NCI-H1417 (cell line): Measurements from ENCODE around the gene LYRM4.
"Not testable (repeated sequence)": the region's sequence is repeated elsewhere in the genome, so short reads cannot be mapped to it uniquely, and the experiment has no call there.

Experiments used
- DNase-seq, 3 experiments: peaks; one replicate each; lab custom pipeline; 2025; lab: John Stamatoyannopoulos, UW

The LYRM4 gene

DNA sequence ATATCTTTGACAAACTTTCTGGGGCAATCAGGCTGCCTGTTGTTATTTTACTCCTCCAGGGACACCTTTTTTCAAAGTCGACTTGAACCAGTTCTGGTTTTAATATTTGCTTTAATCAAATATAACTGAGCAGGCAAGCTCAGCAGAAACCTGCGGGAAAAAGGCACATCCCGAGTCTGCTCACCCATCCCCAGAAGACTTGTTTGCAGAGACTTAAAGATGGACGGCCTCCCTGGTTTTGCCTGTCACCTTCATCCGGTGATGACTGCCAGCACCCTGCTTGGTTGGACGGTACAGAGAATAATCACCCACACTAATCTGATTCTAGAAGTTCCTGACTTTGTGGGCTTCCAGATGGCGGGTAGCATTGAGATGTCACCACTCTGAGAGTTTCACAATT lies 138.8 kb downstream of the LYRM4 start:
- DNase-seq: no peak

DNA sequence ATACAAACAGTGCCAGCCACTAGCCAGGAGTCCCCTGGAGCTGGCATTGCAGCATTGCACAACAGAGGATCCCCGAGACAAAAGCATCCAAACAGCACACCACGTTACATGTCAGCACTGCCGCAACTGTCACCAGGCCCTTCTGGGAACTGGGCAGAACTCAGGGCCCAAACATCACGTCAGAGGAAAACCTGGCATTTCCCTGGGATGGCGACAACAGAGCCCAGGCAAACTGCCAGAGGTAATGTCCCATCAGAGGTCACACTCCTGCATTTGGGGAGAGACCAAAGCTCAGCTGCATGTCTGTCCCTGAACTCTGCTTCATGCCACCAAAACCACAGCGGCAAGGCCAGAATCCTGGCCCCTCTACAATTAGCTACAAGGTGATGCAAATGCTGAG lies 139.3 kb downstream of the LYRM4 start:
- no peak for DNase-seq

DNA sequence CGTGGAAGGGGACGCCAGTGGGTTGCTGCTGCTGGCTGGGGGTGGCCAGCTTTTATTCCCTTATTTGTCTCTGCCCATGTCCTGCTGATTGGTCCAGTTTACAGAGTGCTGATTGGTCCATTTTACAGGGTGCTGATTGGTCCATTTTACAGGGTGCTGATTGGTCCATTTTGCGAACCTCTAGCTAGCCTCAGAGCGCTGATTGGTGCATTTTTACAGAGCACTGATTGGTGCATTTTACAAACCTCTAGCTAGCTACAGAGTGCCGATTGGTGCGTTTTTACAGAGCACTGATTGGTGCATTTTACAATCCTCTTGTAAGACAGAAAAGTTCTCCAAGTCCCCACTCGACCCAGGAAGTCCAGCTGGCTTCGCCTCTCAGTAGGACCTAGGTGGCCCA lies 140.2 kb downstream of the LYRM4 start:
- not testable (repeated sequence) for DNase-seq

DNA sequence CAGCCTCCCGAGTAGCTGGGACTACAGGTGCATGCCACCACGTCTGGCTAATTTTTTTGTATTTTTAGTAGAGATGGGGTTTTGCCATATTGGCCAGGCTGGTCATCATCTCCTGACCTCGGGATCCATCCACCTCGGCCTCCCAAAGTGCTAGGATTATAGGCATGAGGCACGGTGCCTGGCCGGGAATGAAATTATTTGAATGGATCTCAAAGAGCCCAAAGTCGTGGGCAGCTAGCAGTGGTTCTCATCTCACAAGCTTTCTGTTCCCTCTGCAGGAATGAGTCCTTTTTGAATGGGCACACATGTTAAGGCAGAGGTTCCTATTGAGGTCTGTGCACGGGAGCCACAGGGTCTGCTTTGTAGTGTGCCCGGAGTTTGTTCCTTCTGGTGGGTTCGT lies 140.7 kb downstream of the LYRM4 start:
- DNase-seq: no peak

DNA sequence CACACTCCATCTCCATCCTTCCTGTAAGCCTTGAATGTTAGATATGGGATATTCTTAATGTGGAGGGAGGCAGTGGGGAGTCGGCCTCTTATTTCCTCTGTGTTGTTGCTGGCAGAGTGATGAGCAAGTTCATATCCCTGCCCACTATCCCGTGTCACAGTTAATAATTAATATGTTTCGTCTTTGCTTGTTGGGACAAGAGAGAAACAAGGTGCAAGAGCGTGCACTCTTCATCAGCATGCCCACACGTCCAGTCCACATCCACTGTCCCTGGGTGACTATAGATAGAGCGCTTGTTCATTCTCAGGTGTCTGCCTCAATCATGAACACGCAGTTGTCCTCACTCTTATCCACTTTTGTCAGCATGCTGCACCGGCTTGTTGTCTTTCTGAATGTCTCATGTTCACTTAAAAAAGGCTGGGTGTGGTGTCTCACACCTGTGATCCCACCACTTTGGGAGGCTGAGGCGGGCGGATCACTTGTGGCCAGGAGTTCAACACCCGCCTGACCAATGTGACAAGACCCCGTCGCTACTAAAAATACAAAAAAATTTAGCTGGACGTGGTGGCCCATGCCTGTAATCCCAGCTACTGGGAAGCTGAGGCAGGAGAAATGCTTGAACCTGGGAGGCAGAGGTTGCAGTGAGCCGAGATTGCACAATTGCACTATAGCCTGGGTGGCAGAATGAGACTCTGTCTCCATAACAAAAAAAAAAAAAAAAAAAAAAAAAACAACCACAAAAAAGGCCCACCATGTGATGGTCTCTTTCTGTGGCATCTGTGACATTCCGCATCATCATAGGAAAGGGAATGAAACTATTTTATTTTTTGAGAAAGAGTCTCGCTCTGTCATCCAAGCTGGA lies 141.4 kb downstream of the LYRM4 start:
- no peak for DNase-seq

DNA sequence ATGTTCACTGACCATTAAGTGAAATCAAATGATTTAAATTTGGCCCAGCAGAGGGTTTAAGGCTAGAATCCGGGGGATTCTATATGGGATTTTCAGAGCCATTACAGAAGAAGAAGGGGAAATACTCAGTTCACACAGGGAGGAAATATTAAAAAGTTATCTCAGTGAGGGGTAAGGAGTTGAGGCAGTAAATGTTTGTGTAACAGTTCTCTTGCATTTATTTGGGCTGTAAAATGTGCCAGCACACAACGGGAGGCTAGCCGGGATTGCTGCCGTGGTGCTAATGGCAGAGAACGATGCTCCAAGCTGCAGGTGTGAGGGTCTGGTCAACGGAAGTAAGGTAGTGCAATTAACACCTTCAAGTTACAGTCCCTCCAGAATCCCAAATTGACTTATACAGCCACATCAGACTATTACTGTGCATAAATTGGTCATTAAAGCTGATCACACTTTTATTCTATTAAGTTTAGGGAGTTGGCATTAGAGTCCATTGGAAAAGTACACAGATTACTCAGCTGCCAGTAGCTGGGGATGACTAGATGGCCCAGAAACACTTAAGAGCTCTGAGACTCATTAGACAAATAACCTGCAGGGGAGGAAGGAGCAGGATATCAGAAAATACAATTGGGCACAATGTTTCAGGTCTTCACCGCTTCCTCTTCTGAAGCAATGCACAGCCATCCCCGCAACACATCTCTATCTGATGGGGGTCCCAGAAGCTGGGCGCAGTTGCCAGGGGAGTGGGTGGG lies 144.3 kb downstream of the LYRM4 start:
- peak in 1 of 3 experiments; percentile 33 for DNase-seq

DNA sequence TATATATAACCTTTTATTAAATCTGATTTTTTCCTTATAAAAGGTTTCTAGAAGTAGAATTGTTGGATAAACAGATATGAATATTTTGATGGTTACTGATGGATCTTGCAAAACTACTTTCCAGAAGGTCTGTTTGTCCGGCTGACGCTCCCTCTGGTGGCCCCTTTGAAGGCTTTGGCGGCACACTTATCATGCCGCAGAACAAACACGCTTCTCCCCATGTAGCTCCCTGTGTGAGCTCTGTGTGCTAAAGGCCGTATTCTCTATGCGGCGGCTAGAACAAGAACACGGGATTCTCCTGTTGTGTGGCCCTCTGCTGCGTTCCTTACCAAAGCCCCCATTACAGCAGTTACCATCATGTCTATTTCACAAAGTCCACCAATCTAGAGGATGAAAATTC lies 145.6 kb downstream of the LYRM4 start:
- DNase-seq: peak in 1 of 3 experiments; percentile 2

DNA sequence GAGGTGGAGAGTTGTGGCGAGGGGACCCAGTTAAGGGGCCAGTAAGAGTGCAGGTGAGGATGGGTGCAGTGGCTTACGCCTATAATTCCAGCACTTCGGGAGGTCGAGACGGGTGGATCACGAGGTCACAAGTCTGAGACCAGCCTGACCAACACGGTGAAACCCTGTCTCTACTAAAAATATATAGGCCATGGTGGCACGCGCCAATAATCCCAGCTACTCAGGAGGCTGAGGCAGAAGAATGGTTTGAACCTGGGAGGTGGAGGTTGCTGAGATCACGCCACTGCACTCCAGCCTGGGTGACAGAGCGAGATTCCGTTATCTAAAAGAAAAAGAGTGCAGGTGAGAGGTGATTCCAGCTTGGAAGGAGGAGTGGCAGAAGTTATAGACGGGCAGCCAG lies 147.7 kb downstream of the LYRM4 start:
- no peak for DNase-seq

DNA sequence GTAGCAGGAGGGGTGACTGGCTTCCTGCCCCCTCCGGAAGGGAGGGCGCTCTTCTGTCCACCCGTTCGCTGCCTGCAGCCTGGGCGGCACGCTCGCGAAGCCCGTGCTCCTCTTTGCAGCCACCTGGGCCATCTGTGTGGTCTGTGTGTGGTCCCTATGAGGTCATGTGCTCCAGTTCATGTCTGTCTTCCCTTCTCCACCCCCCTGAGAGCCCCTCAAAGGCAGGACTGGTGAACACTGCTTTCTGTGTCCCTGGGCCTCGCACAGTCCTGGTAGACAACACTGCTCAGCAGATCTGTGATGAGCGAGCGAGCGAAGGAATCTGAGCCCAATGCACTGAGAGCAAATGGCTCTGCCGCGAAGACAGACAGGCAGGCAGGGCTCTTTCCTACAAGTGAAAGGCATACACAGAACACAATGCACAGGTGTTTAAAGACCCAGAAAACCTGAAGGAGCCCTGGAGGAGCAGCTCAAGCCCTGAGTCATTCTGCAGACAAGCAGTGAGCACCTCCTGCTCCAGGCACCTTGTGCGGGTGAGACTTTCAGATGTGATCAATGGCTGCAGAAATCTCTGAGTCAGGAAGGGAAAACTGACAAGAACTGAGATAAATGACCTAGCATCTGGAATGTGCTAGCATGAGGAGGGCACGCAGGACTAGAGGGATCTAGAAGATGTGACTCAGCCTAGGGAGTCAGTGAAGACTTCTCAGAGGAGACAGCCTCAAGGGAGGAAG lies 148.5 kb downstream of the LYRM4 start:
- no peak for DNase-seq

DNA sequence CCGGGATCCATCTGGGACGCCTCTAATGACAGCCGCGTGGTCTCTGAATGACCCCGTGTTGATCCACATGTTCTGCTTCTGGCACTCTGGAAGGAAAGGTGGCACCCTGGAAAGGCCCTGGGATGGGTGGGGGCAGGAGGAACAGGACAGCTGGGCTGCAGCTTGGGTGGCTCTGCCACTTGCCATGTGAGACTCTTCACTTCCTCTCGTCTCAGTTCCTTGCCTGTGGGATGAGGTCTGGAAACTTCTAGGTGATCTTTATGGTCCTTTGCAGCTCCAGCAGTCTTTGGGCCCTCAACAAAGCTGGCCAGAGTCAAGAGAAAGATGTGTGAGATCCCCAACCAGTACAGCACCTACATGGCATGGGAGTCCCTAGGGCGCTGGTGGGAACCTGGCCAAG lies 149.1 kb downstream of the LYRM4 start:
- DNase-seq: no peak

DNA sequence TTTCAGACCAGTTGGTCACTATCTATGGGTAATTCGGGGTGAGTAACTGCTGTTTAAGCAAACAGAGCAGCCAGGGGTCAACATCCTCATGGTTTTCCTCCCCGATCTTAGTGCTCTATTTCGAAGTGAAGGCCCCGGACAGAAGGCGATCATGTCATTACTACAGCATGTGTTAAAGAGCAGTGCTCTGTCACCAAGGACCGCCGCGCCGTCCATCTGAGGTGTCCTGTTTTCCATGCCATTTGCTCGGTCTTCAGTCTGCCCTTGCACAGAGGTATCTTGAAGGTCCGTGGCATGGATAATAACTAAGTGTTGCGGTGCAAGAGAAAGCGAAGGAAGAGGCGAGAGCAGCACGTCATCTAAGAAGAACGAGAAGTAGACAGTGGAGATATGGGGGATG lies 150.5 kb downstream of the LYRM4 start:
- DNase-seq: no peak

DNA sequence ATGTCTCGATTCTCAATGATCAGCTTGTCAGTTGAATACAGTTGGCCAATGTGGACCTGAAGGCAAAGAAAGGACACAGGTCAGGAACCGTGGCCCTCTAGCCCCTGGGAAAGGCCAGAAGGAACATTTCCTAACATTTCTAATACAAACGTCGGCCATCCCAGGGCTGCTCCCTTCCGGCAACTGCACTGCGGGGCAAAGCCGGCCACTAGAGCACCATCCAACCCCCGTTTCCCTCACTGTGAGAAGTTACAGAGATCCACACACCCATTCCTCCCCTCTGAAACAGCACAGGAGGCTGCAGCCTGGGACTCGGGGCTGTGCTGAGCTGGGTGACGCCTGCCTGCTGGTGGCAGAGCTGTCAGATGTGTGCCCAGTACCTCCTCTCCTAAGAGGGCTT lies 151.3 kb downstream of the LYRM4 start:
- DNase-seq: no peak

DNA sequence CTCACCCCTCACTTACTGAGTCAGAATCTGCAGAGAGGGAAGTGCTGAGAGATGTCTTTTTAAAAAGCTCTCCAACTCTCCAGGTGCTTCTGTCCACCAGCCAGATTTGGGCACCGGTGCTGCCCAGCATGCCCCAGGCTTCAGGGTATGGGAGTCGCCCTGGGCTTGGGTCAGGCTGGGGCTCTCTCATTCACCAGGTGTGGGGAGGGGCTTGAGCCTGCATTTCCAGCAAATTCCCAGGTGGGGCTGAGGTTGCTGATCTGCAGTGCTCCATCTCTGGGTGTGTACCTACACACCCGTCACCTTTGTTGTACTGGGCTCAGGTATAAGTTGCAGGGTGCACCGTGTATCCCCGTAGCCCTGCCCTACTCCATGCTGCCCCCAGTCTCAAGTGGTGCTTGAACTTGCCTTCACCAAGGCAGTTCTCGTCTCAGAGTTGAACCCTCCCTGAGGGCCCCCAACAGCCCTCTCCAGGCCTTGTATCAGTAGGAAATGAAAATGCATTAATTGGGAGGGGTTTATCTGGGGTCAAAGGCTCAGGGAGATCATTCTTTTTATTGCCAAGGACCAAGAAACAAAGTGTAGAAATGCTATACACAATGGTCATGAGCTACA lies 152.1 kb downstream of the LYRM4 start:
- DNase-seq: no peak

DNA sequence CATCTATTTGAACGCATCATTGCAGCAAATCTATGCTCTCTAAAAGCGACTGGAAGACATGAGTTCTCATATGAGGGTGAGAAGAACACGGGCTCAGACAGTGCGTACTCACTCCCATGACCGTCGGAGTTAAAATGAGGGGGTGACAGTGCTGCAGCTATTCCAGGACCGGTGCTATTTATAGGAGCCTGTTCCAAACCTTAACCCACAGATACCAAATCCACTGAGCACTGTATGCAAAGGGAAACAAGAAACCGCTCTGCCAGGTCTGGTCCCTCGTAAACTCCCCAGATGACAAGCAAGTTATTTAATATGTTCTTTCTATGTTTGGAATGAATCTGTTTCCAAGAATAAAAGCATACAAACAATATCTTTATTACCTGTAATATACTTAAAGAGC lies 152.7 kb downstream of the LYRM4 start:
- DNase-seq: no peak

DNA sequence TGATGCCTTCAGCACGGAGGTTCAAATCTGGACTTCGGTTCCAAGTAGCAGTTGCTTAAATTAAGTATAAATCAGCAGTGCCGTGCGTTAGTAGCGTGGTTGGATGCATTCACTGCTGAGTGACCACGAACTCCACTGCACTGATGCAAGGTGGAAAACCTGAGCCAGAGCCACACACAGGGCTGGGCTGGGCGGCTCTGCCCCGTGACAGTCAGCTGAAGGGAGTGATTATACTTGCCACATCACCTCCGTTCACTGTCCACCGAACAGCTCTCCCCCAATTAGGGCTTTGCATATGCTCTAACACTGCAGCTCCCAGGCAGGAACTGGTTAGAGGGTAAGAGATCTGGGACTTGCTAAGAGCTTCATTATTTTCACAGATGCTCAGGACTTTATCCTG lies 153.4 kb downstream of the LYRM4 start:
- DNase-seq: no peak

DNA sequence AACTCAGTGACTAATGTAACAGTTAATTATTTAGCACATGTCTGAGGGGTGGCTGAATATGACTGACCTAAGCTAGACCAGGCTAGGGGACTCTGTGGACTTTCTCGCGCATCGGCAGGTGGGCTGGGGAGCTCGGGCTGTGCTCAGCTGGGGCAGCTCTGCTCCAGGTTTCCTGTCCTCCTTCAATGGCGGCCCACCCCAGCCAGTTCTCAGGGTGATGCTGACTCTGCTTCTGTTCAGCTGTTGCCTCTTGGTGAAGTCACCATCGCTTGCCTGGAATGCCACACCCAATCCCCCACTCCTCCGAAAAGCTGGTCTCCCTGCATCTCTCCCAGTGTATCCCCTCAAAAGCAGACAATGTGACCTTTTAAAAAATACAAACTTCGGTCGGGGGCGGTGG lies 155.6 kb downstream of the LYRM4 start:
- no peak for DNase-seq

DNA sequence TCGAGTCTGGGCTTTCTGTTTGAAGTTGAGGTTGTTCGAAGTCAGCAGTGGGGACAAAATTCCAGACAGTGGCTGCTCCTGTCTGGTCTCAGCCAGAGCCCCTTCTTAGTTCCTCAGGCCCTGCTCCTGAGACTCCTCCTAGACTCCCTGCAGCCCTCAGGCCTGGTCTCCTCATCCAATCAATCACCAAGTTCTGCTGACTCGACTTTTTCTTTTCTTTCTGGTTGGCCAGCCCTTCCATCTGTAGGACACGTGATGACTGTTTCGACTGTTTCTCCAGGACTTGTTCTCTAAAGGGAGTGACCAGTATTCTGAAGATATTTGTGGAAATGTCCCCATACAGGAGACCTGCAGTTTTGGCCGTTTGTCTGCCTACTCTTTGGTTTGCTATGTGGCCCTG lies 156.1 kb downstream of the LYRM4 start:
- no peak for DNase-seq

DNA sequence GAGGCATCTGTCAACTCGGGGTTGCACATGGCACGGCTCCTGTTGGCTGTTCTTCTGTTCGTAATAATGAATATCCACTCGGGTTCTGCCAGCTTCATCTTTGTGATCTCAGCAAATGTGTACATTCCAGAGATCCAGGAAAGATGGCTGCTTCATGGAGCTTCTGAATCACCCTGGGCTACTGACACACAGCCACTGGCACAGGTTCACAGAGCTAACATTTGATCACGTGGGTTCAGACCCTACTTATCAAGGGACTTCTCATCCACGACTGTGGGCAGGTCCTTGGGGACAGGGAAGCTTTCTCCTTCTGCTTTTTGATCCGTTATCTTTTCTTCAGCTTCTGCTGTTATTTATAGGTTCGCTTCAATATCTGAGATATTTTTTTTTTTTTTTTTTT lies 157.5 kb downstream of the LYRM4 start:
- no peak for DNase-seq

DNA sequence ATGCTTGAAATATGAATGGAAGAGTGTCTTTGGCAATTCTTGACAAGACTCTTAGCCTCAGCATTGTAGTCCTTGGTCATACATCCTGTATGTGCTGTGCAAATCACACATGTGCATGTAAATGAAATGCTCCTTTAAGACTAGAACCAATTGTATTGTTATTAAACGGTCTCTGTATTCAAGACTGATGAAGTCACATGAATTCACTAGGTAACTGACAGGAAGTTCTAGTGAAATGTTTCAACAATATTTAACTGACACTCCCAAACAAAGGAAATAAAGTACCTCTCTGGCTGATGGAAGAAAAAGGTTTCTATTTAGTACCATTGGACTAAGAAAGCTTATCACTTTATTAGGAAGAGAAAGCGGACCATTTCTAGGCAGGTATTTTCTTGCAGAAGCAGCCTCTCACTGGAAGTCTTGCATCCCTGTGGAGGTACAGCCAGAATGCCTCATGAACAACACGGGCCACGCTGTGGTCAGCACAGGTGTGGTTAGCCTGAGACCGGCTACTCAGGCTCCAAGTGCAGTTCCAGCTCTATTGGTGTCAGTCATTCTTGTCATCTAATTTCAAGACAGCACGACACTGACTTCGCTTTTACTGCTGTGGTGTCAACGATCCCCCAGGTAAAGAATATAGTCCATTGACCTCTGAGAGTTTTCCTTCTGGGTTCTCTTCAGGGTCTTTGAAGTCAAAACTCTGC lies 158.3 kb downstream of the LYRM4 start:
- DNase-seq: no peak

DNA sequence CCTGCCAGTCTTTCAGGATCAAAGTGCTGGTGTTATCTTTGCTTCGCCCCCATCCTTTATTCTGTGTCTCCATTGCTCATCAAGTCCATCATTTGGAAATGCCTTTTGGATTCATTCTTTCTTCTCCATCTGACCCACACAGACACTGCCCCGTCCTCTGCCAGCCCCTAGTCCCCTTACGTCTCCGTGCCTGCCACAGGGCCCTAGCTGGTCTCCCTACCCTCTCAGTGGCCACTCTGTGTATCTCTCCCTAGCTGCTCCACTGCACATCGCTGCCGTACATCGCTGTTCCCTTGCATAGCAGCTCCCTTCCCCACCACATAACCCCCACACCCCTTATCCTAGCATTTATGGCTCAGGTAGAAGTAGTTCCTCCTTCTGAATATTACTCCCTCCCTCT lies 159.9 kb downstream of the LYRM4 start:
- no peak for DNase-seq

DNA sequence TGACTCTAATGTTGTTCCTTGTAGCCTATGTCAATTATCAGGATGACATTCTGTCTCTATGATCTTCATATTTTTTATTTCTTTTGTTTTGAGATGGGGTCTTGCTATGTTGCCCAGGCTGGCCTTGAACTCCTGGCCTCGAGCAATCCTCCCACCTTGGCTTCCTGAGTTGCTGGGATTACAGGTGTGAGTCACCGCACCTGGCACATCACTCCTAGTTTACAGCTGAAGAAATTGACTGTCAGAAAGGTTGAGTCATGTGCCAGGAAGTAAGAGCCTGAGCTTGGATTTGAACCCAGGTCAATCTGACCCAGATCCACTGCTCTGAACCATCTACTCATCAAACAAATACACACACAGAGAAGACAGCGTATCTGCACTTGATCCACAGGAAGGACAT lies 161.2 kb downstream of the LYRM4 start:
- no peak for DNase-seq
